ENCODE results near the gene ZNF326. TPM values are rescaled to one million over a fixed set of nuclear protein-coding genes. Genes with fewer than 3 reads are reported as not detected.
"Not testable (repeated sequence)": the region's sequence is repeated elsewhere in the genome, so short reads cannot be mapped to it uniquely, and the experiment has no call there.

The ZNF326 gene
- total RNA-seq, 1 donor from 2014 or later, result 37.3 TPM

DNA sequence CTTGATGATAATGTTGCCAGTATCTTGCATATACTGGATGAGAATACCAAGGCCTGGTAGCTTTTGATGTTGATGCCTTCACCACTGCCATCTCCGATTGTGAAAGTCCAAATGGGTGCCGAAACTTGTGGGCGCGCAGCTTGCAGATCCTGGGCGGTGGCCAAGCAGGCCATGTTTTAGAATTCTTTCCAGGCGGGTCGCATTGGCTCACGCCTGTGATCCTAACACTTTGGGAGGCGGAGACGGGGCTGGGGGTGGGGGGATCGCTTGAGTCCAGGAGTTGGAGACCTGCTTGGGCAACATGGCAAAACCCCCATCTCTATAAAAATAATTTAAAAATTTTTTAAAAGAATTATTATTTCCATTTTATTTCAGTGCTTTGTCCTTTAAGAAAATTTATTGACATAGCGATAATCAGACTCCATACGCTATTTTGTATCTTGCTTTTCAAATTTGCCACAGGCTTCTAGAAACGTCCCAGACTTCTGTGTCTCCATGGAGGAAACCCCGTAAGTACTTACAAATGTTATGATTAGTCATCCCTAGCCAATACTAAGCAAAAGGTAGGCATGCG lies 592 bp upstream of the ZNF326 start:
- Mint-ChIP-seq H3K27ac (peak overlapping the region; percentile 92), H3K9me3 (no peaks in the 10 kb centered on the region), H3K4me1 (ENCODE audit: low read depth) (peaks cover 46% of the 10 kb centered on the region), H3K4me3 (peak overlapping the region; percentile 99), H3K27me3 (ENCODE audit: insufficient read depth) (no peaks in the 10 kb centered on the region), H3K36me3 (ENCODE audit: low read depth) (peaks cover 16% of the 10 kb centered on the region)
- DNase-seq (ENCODE audit: low spot score), result no peak
- intact Hi-C loops (cut with micrococcal nuclease), result loop anchor here (2.0 kb wide), 2 partner anchors 190 to 384 kb away; no protein-coding TSS in a partner anchor

DNA sequence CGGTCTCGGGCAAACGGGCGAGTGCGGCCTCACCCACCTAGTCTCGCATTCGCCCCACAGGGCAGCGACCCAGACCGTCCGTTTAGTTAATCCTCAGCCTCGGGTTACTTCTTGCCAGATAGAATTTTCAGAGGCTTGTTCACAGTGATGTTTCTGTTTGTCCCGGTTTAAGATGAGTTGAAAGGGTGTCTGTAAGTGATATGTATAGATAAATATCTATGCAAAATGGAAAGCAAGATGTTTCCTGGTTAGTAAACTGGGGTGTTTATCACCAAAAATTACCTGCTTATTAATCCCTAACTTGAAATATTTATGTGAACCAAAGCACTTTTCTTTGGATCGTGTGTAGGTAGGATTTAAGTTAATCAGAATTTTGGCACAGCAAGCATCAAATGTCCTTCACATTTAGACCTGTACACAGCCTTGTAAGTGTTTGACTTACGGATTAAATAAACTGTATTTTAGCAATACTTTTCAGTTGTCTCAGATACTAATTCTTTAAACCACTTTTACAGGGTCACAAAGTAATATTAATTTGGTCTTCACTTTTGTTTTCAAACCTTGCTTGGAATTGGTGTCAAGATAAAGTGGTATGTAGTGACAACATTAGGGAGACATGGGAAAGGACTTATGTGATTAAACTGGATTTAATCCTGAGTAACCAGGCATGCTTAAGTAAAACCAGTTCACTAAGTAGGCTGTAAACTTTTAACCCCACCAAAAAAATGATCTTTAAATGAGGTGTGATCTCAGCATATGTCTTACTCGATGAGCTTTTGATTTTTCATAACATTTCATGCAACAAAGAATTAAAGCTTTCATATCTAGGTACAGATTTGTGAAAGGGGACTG lies 914 bp downstream of the ZNF326 start:
- Mint-ChIP-seq H3K27ac (peak overlapping the region; percentile 97), H3K4me3 (peak overlapping the region; percentile 99), H3K4me1 (ENCODE audit: low read depth) (peaks cover 46% of the 10 kb centered on the region), H3K9me3 (no peaks in the 10 kb centered on the region), H3K27me3 (ENCODE audit: insufficient read depth) (no peaks in the 10 kb centered on the region), H3K36me3 (ENCODE audit: low read depth) (peaks cover 19% of the 10 kb centered on the region)
- no peak for DNase-seq (ENCODE audit: low spot score)
- intact Hi-C loops (cut with micrococcal nuclease), result loop anchor here (1.0 to 5.0 kb wide), 8 partner anchors 153 to 1314 kb away; partner anchors contain the start of genes LRRC8C, LRRC8D and PKN2

DNA sequence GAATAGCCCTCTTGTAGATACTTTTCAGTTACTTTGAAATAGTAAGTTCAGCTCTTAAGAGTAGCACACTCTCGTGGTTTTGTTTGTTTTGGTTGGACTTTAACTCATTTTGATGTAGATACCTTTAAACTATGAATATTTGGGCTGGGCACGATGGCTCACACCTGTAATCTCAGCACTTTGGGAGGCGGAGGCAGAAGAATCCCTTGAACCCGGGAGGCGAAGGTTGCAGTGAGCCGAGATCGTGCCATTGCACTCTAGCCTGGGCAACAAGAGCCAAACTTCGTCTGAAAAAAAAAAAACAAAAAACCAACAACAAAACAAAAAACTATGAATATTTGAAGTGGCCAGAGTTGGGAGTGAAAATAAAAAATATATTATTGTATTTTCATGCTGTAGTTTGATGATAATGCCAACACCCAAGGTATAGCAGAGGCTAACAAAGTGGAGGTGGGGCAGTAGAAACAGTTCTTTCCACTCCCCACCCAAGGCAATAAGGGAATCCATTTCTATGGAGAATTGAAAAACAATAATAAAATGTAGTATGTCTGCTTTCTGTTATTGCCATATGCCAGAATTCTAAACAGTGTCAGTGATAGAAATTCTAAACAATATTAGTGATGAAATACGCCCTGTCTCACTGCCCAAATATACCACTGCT lies 1.7 kb downstream of the ZNF326 start:
- DNase-seq (ENCODE audit: low spot score), result no peak
- peaks cover 21% of the 10 kb centered on the region for H3K36me3 Mint-ChIP-seq (ENCODE audit: low read depth)
- no peak overlapping the region for H3K27ac Mint-ChIP-seq
- H3K9me3 Mint-ChIP-seq, result no peaks in the 10 kb centered on the region
- no peaks in the 10 kb centered on the region for H3K27me3 Mint-ChIP-seq (ENCODE audit: insufficient read depth)
- H3K4me1 Mint-ChIP-seq (ENCODE audit: low read depth), result peaks cover 41% of the 10 kb centered on the region
- intact Hi-C loops (cut with micrococcal nuclease), result loop anchor here (5.0 kb wide), 2 partner anchors 279 to 1314 kb away; partner anchors contain the start of gene PKN2
- H3K4me3 Mint-ChIP-seq, result peak overlapping the region; percentile 99

DNA sequence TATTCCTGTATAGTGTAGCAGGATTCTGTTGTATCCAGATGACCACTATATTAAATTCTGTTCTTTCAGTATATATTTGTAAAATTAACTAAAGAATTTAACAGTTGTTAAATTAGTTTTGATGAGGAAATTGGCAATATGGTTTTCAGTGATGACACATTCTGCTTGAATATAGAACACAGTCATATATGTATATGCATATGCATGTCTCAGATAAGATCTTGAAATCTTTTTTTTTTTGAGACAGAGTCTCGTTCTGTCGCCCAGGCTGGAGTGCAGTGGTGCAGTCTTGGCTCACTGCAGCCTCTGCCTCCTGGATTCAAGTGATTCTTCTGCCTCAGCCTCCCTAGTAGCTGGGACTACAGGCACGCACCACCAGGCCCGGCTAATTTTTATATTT lies 2.2 kb downstream of the ZNF326 start:
- H3K27ac Mint-ChIP-seq; DNase-seq (ENCODE audit: low spot score); H3K27me3 Mint-ChIP-seq (ENCODE audit: insufficient read depth); H3K9me3 Mint-ChIP-seq: not testable (repeated sequence)
- peaks cover 21% of the 10 kb centered on the region for H3K36me3 Mint-ChIP-seq (ENCODE audit: low read depth)
- H3K4me3 Mint-ChIP-seq, result peak overlapping the region; percentile 34
- H3K4me1 Mint-ChIP-seq (ENCODE audit: low read depth), result peaks cover 36% of the 10 kb centered on the region
- intact Hi-C loops (cut with micrococcal nuclease), result loop anchor here (5.0 kb wide), 2 partner anchors 280 to 1315 kb away; partner anchors contain the start of gene PKN2

DNA sequence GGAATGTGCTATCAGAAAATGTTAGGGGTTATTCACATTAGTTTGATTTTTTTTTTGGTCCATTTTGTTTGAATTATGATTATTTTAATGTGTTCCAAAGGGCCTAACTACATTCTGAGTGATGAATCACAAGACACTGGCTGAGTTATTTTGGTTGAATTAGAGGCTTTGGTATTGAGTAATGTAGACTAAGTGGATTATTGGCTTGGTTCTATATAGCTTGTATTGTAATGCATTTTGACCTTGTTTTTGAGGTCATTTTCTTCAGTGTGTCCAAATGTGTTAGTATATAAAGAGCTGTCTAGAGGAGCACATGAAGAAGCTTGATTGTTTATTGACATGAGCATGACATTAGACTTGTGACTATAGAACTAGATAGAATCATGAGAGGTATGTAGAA lies 3.4 kb downstream of the ZNF326 start:
- Mint-ChIP-seq H3K9me3 (no peaks in the 10 kb centered on the region), H3K27ac (no peak overlapping the region), H3K27me3 (ENCODE audit: insufficient read depth) (no peaks in the 10 kb centered on the region), H3K4me3 (no peak overlapping the region), H3K4me1 (ENCODE audit: low read depth) (peaks cover 36% of the 10 kb centered on the region), H3K36me3 (ENCODE audit: low read depth) (peaks cover 21% of the 10 kb centered on the region)
- no peak for DNase-seq (ENCODE audit: low spot score)
- intact Hi-C loops (cut with micrococcal nuclease), result loop anchor here (5.0 kb wide), 2 partner anchors 281 to 1316 kb away; partner anchors contain the start of gene PKN2

DNA sequence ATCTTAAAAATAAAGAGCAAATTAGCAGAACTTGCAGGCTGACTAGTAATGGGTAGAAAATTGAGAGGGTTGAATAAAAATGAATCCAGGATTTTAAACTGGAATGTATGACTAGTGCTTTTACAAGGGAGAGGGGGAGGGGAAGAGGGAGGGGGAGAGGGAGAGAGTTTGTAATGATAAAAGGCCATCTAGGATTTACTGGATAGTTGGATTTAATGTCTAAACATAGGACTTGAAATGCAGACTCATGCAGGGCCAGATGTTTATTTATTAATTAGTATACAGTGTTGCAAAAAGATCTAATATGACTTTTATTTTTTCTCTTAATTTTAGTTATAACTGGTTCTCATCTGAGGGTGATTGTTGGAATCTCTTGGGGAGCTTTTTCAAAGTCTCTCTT lies 4.3 kb downstream of the ZNF326 start:
- H3K27ac Mint-ChIP-seq, result no peak overlapping the region
- no peaks in the 10 kb centered on the region for H3K27me3 Mint-ChIP-seq (ENCODE audit: insufficient read depth)
- peaks cover 36% of the 10 kb centered on the region for H3K4me1 Mint-ChIP-seq (ENCODE audit: low read depth)
- intact Hi-C loops (cut with micrococcal nuclease), result loop anchor here (5.0 kb wide), 2 partner anchors 282 to 1317 kb away; partner anchors contain the start of gene PKN2
- H3K36me3 Mint-ChIP-seq (ENCODE audit: low read depth), result peaks cover 21% of the 10 kb centered on the region
- no peak for DNase-seq (ENCODE audit: low spot score)
- no peak overlapping the region for H3K4me3 Mint-ChIP-seq
- no peaks in the 10 kb centered on the region for H3K9me3 Mint-ChIP-seq

DNA sequence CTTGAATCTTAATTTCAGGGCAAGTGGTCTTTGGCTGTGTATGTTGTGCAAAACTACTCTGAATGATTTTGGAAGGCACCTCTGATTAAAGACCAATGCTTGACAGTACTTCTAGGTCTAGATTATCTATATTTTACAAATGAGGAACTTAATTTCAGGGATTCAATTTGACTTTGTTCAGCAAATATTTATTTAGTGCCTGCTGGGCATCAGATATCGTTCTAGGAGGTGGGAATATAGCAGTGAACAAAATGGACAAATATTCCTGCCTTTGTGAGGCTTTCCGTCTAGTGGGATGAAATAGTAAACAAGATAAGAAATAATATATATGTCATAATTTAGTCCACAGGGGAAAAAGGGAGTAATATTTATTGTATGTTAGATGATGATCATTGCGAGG lies 4.7 kb downstream of the ZNF326 start:
- Mint-ChIP-seq H3K4me1 (ENCODE audit: low read depth) (peaks cover 36% of the 10 kb centered on the region), H3K4me3 (no peak overlapping the region), H3K9me3 (no peaks in the 10 kb centered on the region), H3K27me3 (ENCODE audit: insufficient read depth) (no peaks in the 10 kb centered on the region), H3K36me3 (ENCODE audit: low read depth) (peaks cover 21% of the 10 kb centered on the region), H3K27ac (no peak overlapping the region)
- intact Hi-C loops (cut with micrococcal nuclease), result loop anchor here (5.0 kb wide), 2 partner anchors 282 to 1317 kb away; partner anchors contain the start of gene PKN2
- DNase-seq (ENCODE audit: low spot score), result no peak

DNA sequence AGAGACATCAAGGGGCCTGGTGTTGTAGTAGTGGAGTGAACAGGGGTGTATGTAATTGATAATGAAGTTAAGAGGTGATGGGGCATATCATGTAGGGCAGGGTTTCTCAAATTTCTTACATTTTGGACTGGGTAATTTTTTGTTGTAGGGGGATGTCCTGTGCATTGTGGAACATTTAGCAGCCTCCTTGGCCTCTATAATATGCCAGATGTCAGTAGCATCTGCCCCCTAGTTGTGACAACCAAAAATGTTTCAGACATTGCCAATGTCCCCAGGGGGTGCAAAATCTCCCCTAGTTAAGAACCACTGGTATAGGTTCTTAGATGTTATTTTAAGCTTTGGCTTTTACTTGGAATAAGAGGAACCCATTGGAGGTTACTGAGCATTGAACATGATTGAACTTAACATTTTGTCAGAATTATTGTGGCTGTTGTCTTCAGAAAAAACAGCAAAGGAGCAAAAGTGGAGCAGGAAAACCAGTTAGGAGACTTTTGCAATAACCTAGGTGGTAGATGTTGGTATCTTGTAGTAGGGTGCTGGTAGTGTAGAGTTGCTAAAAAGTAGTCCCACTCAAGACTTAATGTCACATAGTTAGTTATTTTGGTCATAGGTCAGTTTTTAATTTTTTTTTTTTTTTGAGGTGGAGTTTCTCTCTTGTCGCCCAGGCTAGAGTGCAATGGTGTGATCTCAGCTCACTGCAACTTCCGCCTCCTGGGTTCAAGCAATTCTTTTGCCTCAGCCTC lies 6.2 kb downstream of the ZNF326 start:
- H3K27me3 Mint-ChIP-seq (ENCODE audit: insufficient read depth), result no peaks in the 10 kb centered on the region
- H3K4me1 Mint-ChIP-seq (ENCODE audit: low read depth), result peaks cover 34% of the 10 kb centered on the region
- peaks cover 27% of the 10 kb centered on the region for H3K36me3 Mint-ChIP-seq (ENCODE audit: low read depth)
- intact Hi-C loops (cut with micrococcal nuclease), result no loop called here
- no peak overlapping the region for H3K27ac Mint-ChIP-seq
- DNase-seq (ENCODE audit: low spot score), result no peak
- H3K4me3 Mint-ChIP-seq, result no peak overlapping the region
- no peaks in the 10 kb centered on the region for H3K9me3 Mint-ChIP-seq

DNA sequence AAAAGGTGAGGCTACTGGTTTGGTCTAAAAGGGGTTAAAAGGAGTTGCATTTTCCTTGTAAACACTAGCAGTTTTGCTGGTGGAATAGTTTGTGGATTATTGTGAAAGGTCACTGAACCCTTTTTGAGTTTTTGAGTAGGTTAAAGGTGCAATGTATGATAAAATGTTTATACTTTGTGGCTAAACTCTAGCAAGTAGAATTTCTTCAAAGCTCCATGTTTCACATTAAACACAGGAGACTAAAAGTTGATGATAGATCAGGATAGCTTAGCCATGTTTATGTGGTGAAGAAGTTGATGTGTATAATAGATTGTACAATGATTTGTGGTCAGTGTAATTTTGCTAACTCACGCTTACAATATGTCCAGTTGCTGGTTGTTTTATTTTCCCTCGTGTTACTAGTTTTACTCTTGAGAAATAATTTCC lies 13.1 kb downstream of the ZNF326 start:
- H3K36me3 Mint-ChIP-seq (ENCODE audit: low read depth), result peaks cover 43% of the 10 kb centered on the region
- no peak overlapping the region for H3K27ac Mint-ChIP-seq
- H3K27me3 Mint-ChIP-seq (ENCODE audit: insufficient read depth), result no peaks in the 10 kb centered on the region
- no peak for DNase-seq (ENCODE audit: low spot score)
- H3K9me3 Mint-ChIP-seq, result no peaks in the 10 kb centered on the region
- intact Hi-C loops (cut with micrococcal nuclease), result no loop called here
- peaks cover 17% of the 10 kb centered on the region for H3K4me1 Mint-ChIP-seq (ENCODE audit: low read depth)
- H3K4me3 Mint-ChIP-seq, result no peak overlapping the region

DNA sequence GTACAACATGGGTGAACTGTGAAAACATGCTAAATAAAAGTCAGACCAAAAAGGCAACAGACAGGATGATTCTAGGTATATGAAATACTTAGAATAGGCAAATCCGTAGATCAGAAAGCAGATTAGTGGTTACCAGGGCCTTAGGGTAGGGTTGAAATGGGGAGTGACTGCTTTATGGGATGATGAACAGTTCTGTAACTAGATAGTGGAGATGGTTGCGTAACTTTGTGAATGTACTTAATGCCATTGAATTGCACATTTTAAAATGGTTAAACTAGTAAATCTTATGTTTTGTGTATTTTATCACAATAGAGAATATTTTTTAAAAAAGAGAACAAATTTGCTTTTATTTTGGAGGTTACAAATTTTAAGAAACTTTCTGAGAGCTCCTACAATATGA lies 17.4 kb downstream of the ZNF326 start:
- Mint-ChIP-seq H3K4me1 (ENCODE audit: low read depth) (peaks cover 9% of the 10 kb centered on the region), H3K36me3 (ENCODE audit: low read depth) (peaks cover 56% of the 10 kb centered on the region), H3K9me3 (no peaks in the 10 kb centered on the region), H3K27ac (no peak overlapping the region), H3K27me3 (ENCODE audit: insufficient read depth) (no peaks in the 10 kb centered on the region), H3K4me3 (no peak overlapping the region)
- intact Hi-C loops (cut with micrococcal nuclease), result no loop called here
- no peak for DNase-seq (ENCODE audit: low spot score)

DNA sequence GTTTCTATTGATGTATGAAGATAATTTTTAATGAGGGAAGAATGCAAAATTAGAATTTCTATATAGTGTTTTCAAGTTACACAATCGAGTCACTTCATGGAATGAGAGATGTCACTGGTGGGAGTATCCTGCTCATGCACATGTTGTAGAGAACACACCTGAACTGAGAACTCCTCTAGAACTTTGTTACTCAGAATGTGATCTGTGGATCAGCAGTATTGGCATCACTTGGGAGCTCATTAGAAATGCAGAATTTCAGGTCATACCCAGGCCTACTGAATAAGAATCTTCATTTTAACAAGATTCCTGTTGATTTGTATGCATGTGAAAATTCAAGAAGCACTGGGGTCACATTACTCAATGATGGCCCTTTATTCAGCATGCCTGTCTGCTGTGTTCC lies 28.8 kb downstream of the ZNF326 start:
- Mint-ChIP-seq H3K4me3 (no peak overlapping the region), H3K27me3 (ENCODE audit: insufficient read depth) (no peaks in the 10 kb centered on the region), H3K9me3 (peaks cover 41% of the 10 kb centered on the region), H3K36me3 (ENCODE audit: low read depth) (peaks cover 81% of the 10 kb centered on the region), H3K27ac (no peak overlapping the region), H3K4me1 (ENCODE audit: low read depth) (no peaks in the 10 kb centered on the region)
- intact Hi-C loops (cut with micrococcal nuclease), result no loop called here
- no peak for DNase-seq (ENCODE audit: low spot score)

DNA sequence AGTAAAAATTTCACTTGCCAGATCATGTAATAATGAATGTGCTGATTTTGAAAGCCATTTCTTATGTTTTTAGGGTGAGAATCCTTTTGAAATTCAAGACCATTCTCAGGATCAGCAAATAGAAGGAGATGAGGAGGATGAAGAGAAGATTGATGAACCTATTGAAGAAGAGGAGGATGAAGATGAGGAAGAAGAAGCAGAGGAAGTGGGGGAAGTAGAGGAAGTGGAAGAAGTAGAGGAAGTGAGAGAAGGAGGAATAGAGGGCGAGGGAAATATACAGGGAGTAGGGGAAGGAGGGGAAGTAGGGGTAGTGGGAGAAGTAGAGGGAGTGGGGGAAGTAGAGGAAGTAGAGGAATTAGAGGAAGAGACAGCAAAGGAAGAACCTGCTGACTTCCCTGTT lies 32.4 kb downstream of the ZNF326 start:
- no peak for DNase-seq (ENCODE audit: low spot score)
- H3K4me3 Mint-ChIP-seq, result no peak overlapping the region
- intact Hi-C loops (cut with micrococcal nuclease), result no loop called here
- H3K9me3 Mint-ChIP-seq, result peaks cover 33% of the 10 kb centered on the region
- no peaks in the 10 kb centered on the region for H3K27me3 Mint-ChIP-seq (ENCODE audit: insufficient read depth)
- H3K36me3 Mint-ChIP-seq (ENCODE audit: low read depth), result peaks cover 61% of the 10 kb centered on the region
- H3K27ac Mint-ChIP-seq, result no peak overlapping the region
- H3K4me1 Mint-ChIP-seq (ENCODE audit: low read depth), result no peaks in the 10 kb centered on the region

All from activated T-helper 1 cell treated with anti-CD3 and anti-CD28 coated beads, Interleukin-12 subunit alpha, Interleukin-12 subunit beta, Interleukin-2, Interleukin-4 antibody, amounts not matched to agents 30 ng/mL and 10 ng/mL and 1 ng/mL, durations not matched to agents 14 hours and 24 hours and 36 hours (primary cell).